Hepatic stellate cell (primary cell): ENCODE results near the gene SUN5.

Source experiments
- DNase-seq: peaks from one replicate; pipeline ENCODE4 v3.0.0; 2011; ENCODE audit warnings: low spot score

Gene SUN5

DNA sequence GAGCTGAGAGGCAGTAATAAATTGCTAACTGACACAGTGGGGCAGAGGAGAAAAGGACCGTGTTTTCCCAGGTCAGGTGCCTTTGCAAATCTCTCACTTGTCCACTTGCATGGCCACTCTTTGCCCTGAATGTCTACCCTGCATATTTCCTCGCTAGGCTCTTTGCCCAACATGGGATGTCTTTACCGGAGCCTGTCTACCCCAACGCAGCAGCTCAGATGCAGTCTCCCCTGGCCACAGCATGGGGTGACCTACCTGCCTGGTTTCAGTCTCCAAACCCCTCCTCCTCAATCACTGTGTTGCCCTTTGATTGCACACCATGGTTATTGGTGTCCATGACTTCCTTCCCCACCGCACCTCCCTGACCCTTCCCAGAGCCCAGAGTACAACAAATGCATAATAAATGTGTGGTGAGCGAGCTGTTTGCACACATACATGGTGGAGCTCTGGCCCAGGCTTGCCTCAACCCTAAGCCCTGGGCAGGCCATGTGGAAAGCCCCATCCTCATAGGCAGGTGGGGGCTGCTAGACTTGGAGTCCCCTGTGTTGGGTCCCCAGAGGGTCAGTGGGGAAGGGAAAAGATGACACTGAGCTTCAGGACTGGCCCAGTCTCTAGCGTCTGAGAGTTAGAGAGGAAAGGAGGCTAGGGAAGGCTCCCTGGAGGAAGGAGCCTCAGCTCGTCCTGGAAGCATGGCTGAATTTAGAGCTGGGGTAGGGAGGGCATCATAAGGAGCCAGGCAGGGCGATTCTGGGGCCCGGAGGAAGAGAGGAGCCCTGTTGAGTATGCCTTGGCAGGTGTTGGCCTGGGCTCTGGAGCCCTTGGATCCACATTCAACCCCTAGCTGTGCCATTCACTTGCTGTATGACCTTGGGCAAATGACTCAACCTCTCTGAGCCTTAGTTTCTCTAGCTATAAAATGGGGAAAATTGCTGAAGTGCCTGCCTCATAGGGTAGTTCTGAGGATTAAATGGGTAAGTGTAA is 22.8 kb upstream of the SUN5 start:
- DNase-seq = no peak

DNA sequence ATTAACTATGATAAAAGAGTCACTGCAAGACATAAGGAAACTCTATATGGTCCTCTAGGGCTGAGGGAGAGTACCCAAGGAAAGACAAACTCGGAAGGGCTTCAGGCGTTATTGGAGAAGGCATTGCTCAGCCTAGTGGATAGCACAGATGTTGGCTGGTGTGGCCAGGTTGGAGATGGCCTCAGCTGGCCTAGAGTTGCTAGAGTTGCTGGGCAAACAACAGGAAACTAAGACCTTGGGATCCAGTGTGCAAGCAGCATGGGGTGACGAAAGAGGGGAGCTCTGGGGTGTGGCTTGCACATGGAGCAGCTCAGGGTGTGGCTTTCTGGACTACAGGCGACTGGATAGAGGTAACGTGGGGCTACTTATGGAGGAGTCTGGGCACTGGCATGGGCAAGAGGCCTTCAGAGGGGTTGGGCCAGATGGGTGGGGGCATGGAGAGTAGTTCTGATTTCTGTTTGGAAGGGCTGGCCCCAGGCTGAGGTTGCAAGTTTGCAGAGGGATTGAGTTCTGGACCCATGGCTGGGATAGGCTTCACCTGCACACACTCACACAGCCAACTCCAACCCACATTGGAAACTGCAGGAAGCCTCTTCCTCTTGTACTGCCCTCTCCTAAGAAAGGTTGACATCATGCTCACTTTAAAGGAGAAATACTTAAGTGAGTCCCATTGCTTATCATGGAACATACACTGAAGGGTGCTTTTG is 22.0 kb upstream of the SUN5 start:
- no peak for DNase-seq

DNA sequence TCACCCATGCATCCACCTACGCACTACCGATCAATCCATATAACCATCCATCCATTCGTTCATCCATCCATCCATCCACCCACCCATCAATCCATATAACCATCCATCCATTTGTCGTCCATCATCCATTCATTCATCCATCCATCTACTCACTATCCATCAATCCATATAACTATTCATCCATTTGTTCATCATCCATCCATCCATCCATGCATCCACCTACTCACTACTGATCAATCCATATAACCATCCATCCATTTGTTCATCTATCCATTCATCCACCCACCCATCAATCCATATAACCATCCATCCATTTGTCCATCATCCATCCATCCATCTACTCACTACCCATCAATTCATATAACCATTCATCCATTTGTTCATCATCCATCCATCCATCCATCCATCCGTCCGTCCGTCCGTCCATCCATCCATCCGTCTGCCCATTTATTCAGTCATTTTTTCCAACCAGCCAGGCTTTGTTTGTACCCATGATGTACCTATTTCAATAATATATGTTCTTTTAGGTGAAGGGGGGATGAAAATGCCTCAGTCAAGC is 21.2 kb upstream of the SUN5 start:
- no peak for DNase-seq

DNA sequence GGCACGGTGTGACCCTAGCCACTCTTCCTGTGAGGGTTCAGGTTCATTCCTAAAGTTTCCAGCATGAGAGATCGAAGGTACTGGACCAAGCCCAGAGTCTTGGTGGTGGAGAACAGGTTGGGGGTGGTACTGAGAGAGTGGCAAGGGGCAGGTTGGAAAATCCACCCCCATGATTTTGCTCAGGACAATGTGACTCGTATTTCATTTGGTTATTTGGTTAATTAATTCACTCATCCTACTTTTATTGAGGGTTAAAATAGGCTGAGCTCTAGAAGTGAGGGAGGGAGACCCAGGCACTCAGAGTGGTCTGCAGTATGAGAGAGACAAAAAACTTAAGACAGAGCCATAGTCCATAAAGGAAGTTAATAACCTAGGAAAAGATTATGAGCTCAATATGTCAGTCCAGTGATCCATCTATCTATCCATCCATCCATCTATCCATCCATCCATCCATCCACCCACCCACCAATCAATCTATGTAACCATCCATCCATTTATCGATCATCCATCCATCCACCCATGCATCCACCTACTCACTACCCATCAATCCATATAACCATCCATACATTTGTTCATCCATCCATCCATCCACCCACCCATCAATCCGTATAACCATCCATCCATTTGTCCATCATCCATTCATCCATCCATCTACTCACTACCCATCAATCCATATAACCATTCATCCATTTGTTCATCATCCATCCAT is 20.5 kb upstream of the SUN5 start:
- no peak for DNase-seq

DNA sequence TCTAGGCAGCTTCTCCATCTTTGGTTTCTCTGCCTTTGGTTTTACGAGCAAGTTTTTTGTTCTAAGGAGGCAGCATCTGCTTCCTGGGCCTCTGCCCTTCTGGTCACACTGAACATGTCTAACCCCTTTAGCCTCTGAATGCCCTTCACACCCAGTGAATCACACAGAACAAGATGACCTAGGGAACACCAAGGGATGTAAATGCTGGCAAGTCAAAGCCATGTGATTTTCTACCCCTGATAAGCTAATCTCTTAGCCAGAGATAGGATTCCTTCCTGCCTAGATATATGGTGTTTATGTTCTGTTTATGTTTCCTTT is 20.0 kb upstream of the SUN5 start:
- DNase-seq = no peak

DNA sequence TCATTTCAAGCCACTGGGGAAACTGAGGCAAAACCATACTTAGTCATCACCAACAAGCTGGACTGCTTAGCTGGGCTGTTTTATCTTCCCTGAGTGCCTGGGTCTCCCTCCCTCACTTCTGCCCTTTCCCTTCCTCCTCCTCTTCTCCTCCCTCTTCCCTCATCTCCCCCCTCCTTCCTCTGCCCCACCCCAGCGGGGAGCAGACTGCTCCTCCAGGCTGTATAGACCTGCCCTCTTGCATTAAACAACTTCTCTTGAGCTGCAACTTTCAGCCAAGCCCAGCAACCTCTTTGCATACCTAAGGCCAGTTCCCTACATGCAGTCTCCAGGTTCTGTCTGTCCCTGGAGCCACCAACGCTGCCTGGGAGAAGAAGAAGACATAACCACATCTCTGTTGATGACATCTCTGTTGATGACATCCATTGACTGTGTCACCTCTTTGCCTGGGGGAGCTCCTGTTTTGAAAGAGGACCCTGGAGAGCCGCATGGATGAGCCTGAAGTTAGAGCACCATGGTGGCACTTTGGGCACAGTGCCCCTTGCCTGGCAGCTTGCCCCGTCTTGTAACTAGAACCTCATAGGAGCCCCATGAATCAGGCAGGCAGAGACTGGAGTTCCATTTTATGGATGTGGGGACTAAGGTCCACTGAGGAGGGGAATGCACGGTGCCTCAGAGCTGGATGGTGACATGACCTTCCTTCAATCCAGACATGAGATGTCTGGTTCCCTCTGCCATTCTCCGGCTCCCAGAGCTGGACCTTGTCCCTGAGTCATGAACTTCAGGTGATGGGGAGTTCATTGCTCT is 19.4 kb upstream of the SUN5 start:
- no peak for DNase-seq

DNA sequence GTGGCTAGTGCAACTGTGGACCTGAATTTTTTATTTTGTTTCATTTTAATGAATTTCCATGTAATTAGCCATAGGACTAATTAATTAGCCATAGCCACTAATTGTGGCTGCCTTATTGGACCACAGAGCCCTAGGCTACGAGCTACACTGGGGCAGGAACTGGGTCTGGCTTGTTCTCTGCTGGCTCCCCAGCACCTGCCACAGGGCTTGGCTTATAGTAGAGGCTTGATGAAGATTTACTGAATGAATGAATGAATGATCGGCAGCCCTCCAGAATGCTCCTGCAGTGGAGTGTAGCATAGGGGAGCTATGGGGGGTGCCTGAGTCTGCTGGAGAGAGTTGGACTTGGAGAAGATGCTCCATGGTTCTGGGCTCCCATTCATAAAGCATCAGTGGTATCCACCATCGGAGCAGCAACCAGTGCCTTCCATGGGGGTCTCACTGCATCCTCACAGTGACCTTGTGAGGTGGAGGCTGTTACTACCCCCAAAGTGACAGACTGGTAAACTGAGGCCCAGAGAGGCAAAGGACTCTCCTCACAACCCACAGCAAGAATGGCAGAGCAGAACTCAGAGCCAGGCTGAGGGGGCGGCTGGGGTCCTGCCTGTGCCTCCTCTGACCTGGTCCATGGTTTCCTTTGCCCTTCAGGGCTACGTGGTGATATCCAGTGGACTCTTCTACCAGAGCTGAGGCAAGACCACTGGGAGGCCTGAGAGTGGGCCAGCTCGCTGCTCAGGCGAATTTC is 18.6 kb upstream of the SUN5 start:
- DNase-seq = no peak

DNA sequence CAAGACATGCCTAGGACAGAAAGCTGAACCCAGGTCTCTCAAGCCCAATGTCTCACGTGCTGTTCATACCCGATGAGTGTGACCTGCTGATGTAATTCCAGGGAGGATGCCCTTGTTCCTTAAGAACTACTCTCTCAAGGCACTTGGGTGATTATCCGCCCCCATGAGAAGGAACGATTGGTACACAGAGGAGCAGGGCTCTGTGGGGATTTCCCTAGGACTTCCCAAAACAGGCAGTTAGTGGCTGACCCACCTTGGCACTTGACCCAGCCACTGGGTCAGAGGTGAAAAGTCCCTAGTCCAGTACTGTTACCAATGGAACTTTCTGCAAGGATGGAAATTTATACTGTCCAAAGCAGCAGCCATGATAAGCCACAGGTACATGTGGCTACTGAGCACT is 18.1 kb upstream of the SUN5 start:
- DNase-seq = no peak

DNA sequence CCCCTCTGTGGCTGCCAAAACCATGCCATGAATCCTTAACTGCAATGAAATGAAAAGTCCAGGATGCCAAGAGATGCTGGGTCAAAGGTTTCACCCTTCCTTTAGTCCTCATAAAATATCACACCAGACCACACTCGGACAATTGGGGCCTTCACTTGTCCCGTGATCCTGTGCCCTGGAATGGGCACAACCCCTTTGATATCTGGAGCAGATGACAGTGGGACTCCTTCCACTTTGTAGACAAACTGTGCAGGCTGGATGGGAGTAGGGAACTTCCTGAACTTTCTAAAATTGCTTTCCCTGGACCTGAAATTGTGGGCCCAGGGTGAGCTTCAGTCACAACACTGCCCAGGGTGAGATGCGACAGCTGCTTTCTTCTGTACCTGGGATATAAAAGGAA is 17.6 kb upstream of the SUN5 start:
- DNase-seq = no peak

DNA sequence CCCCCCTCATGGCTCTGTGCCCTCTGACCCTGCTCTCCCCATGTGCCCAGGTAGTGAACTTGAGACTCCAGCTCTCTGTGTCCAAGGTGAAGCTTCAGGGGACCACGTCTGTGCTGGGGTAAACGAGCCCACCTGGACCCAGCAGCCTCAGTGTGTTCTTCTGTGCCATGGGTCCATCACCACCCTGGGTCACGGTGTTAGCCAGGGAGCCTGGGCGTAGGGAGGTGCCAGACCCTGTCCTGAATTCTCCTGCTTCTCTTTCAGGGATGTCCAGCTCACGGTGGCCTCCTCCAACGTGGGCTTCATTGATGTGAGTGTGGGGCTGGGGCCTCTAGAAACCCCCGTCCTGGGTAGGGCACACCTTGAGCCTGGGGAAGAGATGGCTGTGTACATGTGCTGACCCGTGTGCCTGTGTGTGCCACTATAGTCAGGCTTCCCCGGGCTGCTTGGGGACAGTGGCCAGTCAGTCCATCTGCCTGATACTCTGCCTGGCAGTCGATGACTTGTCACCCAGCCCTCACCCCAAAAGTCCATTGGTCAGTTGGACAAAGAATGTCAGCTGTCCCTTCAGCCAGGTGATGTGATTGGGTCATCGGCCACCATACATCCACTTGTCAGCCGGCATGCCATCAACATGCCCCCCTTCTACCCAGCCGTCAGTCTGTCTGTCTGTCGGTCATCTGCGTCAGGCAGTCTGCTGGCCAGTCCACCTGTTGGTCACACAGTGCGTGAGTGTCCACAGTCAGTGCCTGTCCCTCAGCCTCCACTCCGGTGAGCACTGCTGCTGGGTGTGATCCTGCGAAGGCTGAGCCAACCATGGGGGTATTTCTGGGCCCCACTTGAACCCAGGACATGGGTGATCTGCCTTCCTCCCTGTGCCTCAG is 16.3 kb upstream of the SUN5 start:
- no peak for DNase-seq

- DNase-seq = no peak
Measured at GRCh38 chr20:33019465-33020277, 15.4 kb upstream of the SUN5 start.

GRCh38 chr20:33018169-33018931 is 14.1 kb upstream of the SUN5 start:
- DNase-seq = no peak

GRCh38 chr20:33017542-33017941 is 13.3 kb upstream of the SUN5 start:
- DNase-seq = no peak

DNA sequence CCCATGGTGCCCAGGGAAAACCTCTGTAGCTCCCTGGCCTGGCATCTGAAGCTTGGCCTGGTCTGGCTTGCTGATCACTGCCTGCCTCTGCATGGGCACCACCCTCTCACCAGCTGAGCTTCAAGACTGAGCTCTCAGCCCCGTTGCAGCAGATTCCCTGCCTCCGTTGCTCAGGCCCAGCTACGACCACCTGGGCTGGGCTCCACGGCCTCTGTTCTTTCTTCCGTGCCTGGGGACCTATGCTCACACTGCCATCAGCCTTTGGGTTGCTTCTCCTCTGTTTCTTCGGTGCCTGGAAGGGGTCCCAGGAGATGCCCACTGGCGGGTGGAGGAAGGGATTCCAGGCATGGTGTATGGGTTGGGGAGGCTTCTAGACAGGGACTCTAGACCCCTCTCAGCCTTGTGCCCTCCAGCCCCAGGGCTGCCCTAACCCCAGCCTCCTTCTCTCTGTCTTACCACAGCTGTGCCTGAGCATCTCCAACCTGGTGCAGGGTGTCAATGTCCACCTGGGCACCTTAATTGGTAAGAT is 12.4 kb upstream of the SUN5 start:
- DNase-seq = no peak

- DNase-seq = no peak
Measured at GRCh38 chr20:33015700-33016580, 11.7 kb upstream of the SUN5 start.

DNA sequence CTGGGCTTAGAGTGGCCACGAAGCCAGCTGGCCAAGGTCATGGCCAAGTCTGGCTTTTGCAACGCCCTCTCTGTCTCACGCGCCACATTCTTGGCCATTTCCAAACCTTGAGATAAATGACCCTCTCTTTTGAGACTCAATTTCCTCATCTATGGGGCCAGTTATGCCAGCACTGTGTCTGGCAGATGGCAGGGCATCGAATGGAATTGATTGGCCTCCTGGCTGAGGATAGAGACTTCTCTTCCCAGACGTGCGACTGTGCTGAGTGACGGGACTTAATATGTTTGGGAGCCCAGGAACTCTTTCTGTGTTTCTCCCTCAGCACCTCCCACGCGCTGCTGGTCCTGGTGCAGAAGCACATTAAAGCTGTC is 10.9 kb upstream of the SUN5 start:
- no peak for DNase-seq
